Psoas muscle (tissue), 8 donors: ENCODE measurements around the gene BRD3. TPM values are rescaled to one million over a fixed set of nuclear protein-coding genes. Genes with fewer than 3 reads are reported as not detected.
A peak's percentile ranks its signal among the peaks of the same experiment; 100 is the strongest.

ENCODE experiments used
- ATAC-seq, 4 donors: fragments of 200-7000 bp; cut with Tn5 transposase; one replicate each; pipeline ENCODE4 v1.9.1; 2020; ENCODE audit warnings: moderate library complexity in 3 of 4, mild to moderate bottlenecking in 2 of 4
- DNase-seq, 2 donors: peaks; one replicate each; pipeline ENCODE4 v3.0.0-alpha.2; 2020
- H3K27ac ChIP-seq: fragments of 200-600 bp; one replicate; pipeline ENCODE4 v1.8.0; 2022
- H3K27me3 ChIP-seq, 3 donors: fragments of 200-600 bp in 1 of 3; one replicate each; pipeline versions ENCODE4 v1.6.1 to v1.8.0; 2013 to 2022; ENCODE audit warnings: low read length in 2 of 3, mild to moderate bottlenecking in 2 of 3, moderate library complexity in 1 of 3; ENCODE audit not compliant: insufficient read depth in 3 of 3
- H3K36me3 ChIP-seq, 2 donors: fragments of 200-600 bp in 1 of 2; one replicate each; pipeline versions ENCODE4 v1.6.1 to v1.8.0; 2013 to 2022; ENCODE audit warnings: low read depth in 1 of 2, mild to moderate bottlenecking in 1 of 2, moderate library complexity in 1 of 2; ENCODE audit not compliant: insufficient read depth in 1 of 2
- H3K4me1 ChIP-seq: fragments of 200-600 bp; one replicate; pipeline ENCODE4 v1.8.0; 2022
- H3K4me3 ChIP-seq: fragments of 200-600 bp; one replicate; pipeline ENCODE4 v1.8.0; 2022; ENCODE audit warnings: mild to moderate bottlenecking
- H3K9me3 ChIP-seq: fragments of 200-600 bp; one replicate; pipeline ENCODE4 v1.8.0; 2022
- WGBS, 3 donors: extraction: QIAGEN DNeasy Blood & Tissue Kit; methylation state at CpG; one replicate each; pipeline versions ENCODE4 v1.1.6 to v1.1.7; 2013; 5-methylcytosine and 5-hydroxymethylcytosine counted together
- intact Hi-C, 2 donors: fragments of 100-400 bp; cut with DNase I; formaldehyde crosslinking; loops; one replicate each; pipeline versions ENCODE4 v1.11.0 to v1.14.2; 2022
- polyA plus RNA-seq, 3 donors: library from polyadenylated mRNA; stranded (reverse); fragments of 200-250 nt; gene quantifications; one replicate each; pipeline ENCODE4 v1.2.3, GENCODE V29; 2013
- total RNA-seq, 4 donors: library from RNA; stranded (reverse); fragmentation: NEBNext Ultra II Directional in 2 of 4; extraction: Animal tissue kit (Norgen Biotek cat#: 25700) in 2 of 4; gene quantifications; one replicate each; pipeline versions ENCODE4 v1.2.1 to v1.2.4, GENCODE V29; 2021 to 2023
- TF ChIP-seq, protein P1 (sequence below): fragments of 200-600 bp; IDR thresholded peaks from one replicate; pipeline ENCODE4 v1.8.0; 2022; ENCODE audit warnings: antibody characterized with exemption
- donor health status: healthy with polysubstance abuse.
- donor health status: DM: no; HTN: no; CAD: no; lungs with moderate emphysema.
- donor health status: Bipolar disorder and iron deficiency.
- donor health status: healthy.
- donor health status: DM: yes; HTN: yes; CAD: no.
- donor health status: DM: no; HTN: no; CAD: no.
- donor health status: DM: no; HTN: no; CAD: no.
- donor health status: DM: yes; HTN: yes; CAD: no.

Gene BRD3
- total and polyA plus RNA-seq, 7 donors, result 7.5 to 28.2 (median 21.7) TPM

DNA sequence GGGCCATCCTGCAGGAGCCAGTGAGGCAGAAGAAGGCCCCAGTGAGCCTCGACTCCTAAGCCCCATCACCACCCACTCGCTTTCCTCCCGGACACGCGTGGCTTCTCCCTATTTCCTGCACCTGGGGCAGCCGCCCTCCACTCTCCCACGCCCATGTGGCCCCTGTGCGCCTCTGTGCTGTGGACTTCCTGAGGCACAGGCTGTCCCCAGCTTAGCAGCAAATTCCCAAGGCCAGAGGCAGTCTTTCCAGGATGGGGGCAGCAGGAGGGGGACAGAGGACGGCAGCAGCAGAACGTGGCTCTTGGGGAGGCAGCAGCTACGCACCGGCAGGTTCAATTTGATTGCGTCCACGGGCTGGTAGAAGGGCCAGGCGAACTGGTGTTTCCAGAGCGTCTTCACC lies 14.9 kb downstream of the BRD3 start:
- TF ChIP-seq, protein P1, sequence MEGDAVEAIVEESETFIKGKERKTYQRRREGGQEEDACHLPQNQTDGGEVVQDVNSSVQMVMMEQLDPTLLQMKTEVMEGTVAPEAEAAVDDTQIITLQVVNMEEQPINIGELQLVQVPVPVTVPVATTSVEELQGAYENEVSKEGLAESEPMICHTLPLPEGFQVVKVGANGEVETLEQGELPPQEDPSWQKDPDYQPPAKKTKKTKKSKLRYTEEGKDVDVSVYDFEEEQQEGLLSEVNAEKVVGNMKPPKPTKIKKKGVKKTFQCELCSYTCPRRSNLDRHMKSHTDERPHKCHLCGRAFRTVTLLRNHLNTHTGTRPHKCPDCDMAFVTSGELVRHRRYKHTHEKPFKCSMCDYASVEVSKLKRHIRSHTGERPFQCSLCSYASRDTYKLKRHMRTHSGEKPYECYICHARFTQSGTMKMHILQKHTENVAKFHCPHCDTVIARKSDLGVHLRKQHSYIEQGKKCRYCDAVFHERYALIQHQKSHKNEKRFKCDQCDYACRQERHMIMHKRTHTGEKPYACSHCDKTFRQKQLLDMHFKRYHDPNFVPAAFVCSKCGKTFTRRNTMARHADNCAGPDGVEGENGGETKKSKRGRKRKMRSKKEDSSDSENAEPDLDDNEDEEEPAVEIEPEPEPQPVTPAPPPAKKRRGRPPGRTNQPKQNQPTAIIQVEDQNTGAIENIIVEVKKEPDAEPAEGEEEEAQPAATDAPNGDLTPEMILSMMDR, result no peak
- no peak overlapping the region for H3K27ac ChIP-seq
- H3K36me3 ChIP-seq, result peaks cover 3 to 51% of the 10 kb centered on the region in 2 donors
- no peaks in the 10 kb centered on the region for H3K9me3 ChIP-seq
- H3K4me1 ChIP-seq, result peaks cover 65% of the 10 kb centered on the region
- intact Hi-C loops, result no loop called here
- no peaks in the 10 kb centered on the region for H3K27me3 ChIP-seq
- no peak for ATAC-seq
- peak in 1 of 2 donors; percentile 26 for DNase-seq
- WGBS, 3 donors, result 68 to 80% (median 69%) methylated on average over 16 of the region's 16 CpGs
- H3K4me3 ChIP-seq, result no peak overlapping the region

DNA sequence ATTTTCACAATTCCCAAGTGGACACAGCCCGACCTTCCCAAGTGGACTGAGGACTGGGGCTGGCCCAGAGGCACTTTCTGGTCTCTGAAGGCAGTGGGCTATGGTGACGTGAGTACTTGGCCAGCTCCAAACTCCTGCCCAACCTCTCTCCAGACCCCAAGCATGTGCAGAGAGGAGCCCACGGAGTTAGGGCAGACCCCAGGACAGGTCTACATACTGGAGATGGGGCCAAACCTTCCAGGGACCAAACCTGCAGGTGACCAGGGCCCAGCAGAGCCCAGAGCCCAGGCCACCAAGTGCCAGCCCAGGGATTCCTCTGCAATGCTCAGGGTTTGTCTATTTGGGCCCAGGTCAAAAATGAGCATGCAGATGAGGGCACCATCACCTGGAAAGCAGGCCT lies 15.3 kb downstream of the BRD3 start:
- DNase-seq (no peak), ATAC-seq (no peak)
- H3K9me3 ChIP-seq, result no peaks in the 10 kb centered on the region
- H3K36me3 ChIP-seq, result peaks cover 3 to 55% of the 10 kb centered on the region in 2 donors
- H3K27me3 ChIP-seq, result no peaks in the 10 kb centered on the region
- TF ChIP-seq, protein P1, result no peak
- intact Hi-C loops, result no loop called here
- H3K4me3 ChIP-seq, result no peak overlapping the region
- 83 to 95% (median 87%) methylated on average over 3 of the region's 3 CpGs for WGBS, 3 donors
- peaks cover 65% of the 10 kb centered on the region for H3K4me1 ChIP-seq
- no peak overlapping the region for H3K27ac ChIP-seq

DNA sequence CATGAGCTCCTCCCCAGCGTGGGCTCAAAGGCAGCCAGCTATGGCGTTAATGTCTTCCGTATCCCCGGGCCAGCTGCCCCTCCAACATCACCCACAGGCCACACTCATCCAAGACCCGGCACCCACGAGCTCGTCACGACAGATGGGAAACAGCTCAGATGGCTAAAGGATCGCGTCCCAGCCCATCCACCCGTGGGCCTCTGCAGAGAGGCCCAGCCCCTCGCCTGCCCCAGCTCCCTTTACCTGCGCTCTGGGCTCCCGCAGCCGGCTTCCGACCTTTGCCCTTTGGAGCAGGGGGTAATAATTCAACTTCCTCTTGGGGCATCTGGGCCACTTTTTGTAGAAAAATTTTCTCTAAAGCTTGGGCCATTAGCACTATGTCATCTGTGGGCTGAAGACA lies 16.5 kb downstream of the BRD3 start:
- Histone ChIP-seq H3K27ac (no peak overlapping the region), H3K36me3 (peaks cover 3 to 60% of the 10 kb centered on the region in 2 donors), H3K27me3 (no peaks in the 10 kb centered on the region), H3K4me1 (peaks cover 65% of the 10 kb centered on the region), H3K4me3 (no peak overlapping the region), H3K9me3 (no peaks in the 10 kb centered on the region)
- WGBS, 3 donors, result 82 to 86% (median 84%) methylated on average over 16 of the region's 16 CpGs
- TF ChIP-seq, protein P1, result no peak
- no peak for ATAC-seq
- intact Hi-C loops, result no loop called here
- DNase-seq, result peak in 1 of 2 donors; percentile 42

DNA sequence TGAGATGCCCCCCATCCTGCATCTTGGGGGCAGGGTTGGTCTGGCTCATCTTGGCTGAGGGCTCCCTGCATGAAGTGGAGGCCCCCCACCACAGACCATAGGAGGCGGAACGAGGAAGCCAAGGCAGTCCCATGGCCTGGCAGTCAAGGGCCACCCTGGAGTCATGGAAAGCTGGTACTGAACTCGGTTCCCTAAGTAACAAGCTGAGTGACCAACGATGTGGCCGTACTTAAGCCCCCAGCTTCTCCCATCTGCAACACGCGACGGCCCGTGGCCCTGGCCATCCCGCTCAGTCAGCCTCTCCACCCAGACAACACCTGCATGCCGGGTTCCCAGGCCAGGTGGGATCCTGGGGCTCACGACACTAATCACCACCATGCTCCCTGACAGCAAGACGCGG lies 17.1 kb downstream of the BRD3 start:
- intact Hi-C loops, result no loop called here
- ATAC-seq, result no peak
- no peak overlapping the region for H3K27ac ChIP-seq
- WGBS, 3 donors, result 88 to 90% (median 88%) methylated on average over 14 of the region's 14 CpGs
- H3K4me1 ChIP-seq, result peaks cover 61% of the 10 kb centered on the region
- no peaks in the 10 kb centered on the region for H3K27me3 ChIP-seq
- no peak overlapping the region for H3K4me3 ChIP-seq
- no peak for DNase-seq
- H3K9me3 ChIP-seq, result no peaks in the 10 kb centered on the region
- H3K36me3 ChIP-seq, result peaks cover 3 to 66% of the 10 kb centered on the region in 2 donors
- TF ChIP-seq, protein P1, result no peak
